ENCODE measurements around the gene AP4S1. TPM values are rescaled to one million over a fixed set of nuclear protein-coding genes. Genes with fewer than 3 reads are reported as not detected.

Gene AP4S1
- total and polyA plus RNA-seq, 10 donors, result 6.4 to 22.9 (median 13.2) TPM

GRCh38 chr14:31071151-31071550 lies 45.7 kb downstream of the AP4S1 start:
- TF ChIP-seq CTCF (IDR thresholded peaks at IDR 0.05 in 8 of 11, conservative IDR thresholded peaks at IDR 0.05 in 3 of 11) (no peak), POLR2A (IDR thresholded peaks at IDR 0.05) (no peak), POLR2AphosphoS5 (IDR thresholded peaks at IDR 0.05) (no peak)
- H3K4me1 ChIP-seq, result peaks cover 0 to 12% (median 0%) of the 10 kb centered on the region in 6 donors
- intact Hi-C loops (cut with DNase I; ENCODE audit: low total_unique reads), result no loop called here
- H3K9me3 ChIP-seq, result peaks cover 0 to 6% (median 0%) of the 10 kb centered on the region in 8 donors
- no peaks in the 10 kb centered on the region for H3K27me3 ChIP-seq (replicated peaks in 1 of 7)
- no peak for DNase-seq
- WGBS, 5 donors, result 93 to 100% (median 97%) methylated on average over 2 of the region's 2 CpGs
- no peak overlapping the region for H3K27ac ChIP-seq
- peaks cover 0 to 74% (median 8%) of the 10 kb centered on the region in 6 donors for H3K36me3 ChIP-seq
- H3K4me3 ChIP-seq, result no peak overlapping the region

GRCh38 chr14:31075144-31075543 lies 49.7 kb downstream of the AP4S1 start:
- intact Hi-C loops (cut with DNase I; ENCODE audit: low total_unique reads), result no loop called here
- no peak for DNase-seq

GRCh38 chr14:31078766-31079165 lies 53.3 kb downstream of the AP4S1 start:
- intact Hi-C loops (cut with DNase I; ENCODE audit: low total_unique reads), result no loop called here
- H3K9me3 ChIP-seq, result peaks cover 0 to 6% (median 0%) of the 10 kb centered on the region in 8 donors
- H3K36me3 ChIP-seq, result peaks cover 0 to 41% (median 8%) of the 10 kb centered on the region in 6 donors
- peaks cover 0 to 7% (median 0%) of the 10 kb centered on the region in 6 donors for H3K4me1 ChIP-seq
- DNase-seq, result no peak
- H3K27me3 ChIP-seq (replicated peaks in 1 of 7), result no peaks in the 10 kb centered on the region
- TF ChIP-seq POLR2A (IDR thresholded peaks at IDR 0.05) (no peak), CTCF (IDR thresholded peaks at IDR 0.05 in 8 of 11, conservative IDR thresholded peaks at IDR 0.05 in 3 of 11) (no peak), POLR2AphosphoS5 (IDR thresholded peaks at IDR 0.05) (no peak)
- 28 to 41% (median 35%) methylated on average over 2 of the region's 2 CpGs for WGBS, 5 donors
- H3K4me3 ChIP-seq, result no peak overlapping the region
- H3K27ac ChIP-seq, result no peak overlapping the region

More at GRCh38 chr14:31075144-31075543, 49.7 kb downstream of the AP4S1 start:
- Histone ChIP-seq H3K27me3 (replicated peaks in 1 of 7) (no peaks in the 10 kb centered on the region), H3K9me3 (peaks cover 0 to 6% (median 0%) of the 10 kb centered on the region in 8 donors), H3K4me3 (no peak overlapping the region), H3K27ac (no peak overlapping the region), H3K4me1 (no peaks in the 10 kb centered on the region), H3K36me3 (peaks cover 0 to 54% (median 9%) of the 10 kb centered on the region in 6 donors)
- TF ChIP-seq POLR2AphosphoS5 (IDR thresholded peaks at IDR 0.05) (no peak), POLR2A (IDR thresholded peaks at IDR 0.05) (no peak), CTCF (IDR thresholded peaks at IDR 0.05 in 8 of 11, conservative IDR thresholded peaks at IDR 0.05 in 3 of 11) (no peak)
- WGBS, 5 donors, result 93 to 95% (median 94%) methylated on average over 2 of the region's 2 CpGs

- H3K27ac ChIP-seq, result no peak overlapping the region
- H3K9me3 ChIP-seq, result peaks cover 0 to 3% (median 0%) of the 10 kb centered on the region in 8 donors
- H3K4me1 ChIP-seq, result peaks cover 0 to 7% (median 0%) of the 10 kb centered on the region in 6 donors
- DNase-seq, result no peak
- TF ChIP-seq POLR2A (IDR thresholded peaks at IDR 0.05) (no peak), CTCF (IDR thresholded peaks at IDR 0.05 in 8 of 11, conservative IDR thresholded peaks at IDR 0.05 in 3 of 11) (no peak), POLR2AphosphoS5 (IDR thresholded peaks at IDR 0.05) (no peak)
- no peaks in the 10 kb centered on the region for H3K27me3 ChIP-seq (replicated peaks in 1 of 7)
- intact Hi-C loops (cut with DNase I; ENCODE audit: low total_unique reads), result loop anchor here (5.0 kb wide), 1 partner anchor 98 kb away; no protein-coding TSS in a partner anchor
- H3K4me3 ChIP-seq, result no peak overlapping the region
- H3K36me3 ChIP-seq, result peaks cover 0 to 38% (median 10%) of the 10 kb centered on the region in 6 donors
- 71 to 92% (median 81%) methylated on average over 3 of the region's 3 CpGs for WGBS, 5 donors
Observed at GRCh38 chr14:31080056-31080455, 54.6 kb downstream of the AP4S1 start.
